Lower leg skin (tissue), 4 donors: ENCODE measurements around the gene IP6K3. TPM values are rescaled to one million over a fixed set of nuclear protein-coding genes. Genes with fewer than 3 reads are reported as not detected.

Source experiments
- DNase-seq, 2 donors: peaks; one replicate each; pipeline ENCODE4 v3.0.0-alpha.2; 2019; ENCODE audit warnings: low spot score in 2 of 2
- H3K4me3 ChIP-seq: fragments of 200-600 bp; sonication (generic); 2 replicates; pipeline ENCODE4 v1.5.1; 2017; ENCODE audit warnings: mild to moderate bottlenecking, low read depth; ENCODE audit not compliant: poor library complexity, severe bottlenecking
- POLR2A ChIP-seq, 2 donors: fragments of 450-650 bp; IDR thresholded peaks; one replicate each; pipeline ENCODE4 v1.6.1; 2016 to 2017; ENCODE audit warnings: antibody characterized with exemption in 2 of 2, mild to moderate bottlenecking in 1 of 2, moderate library complexity in 1 of 2
- WGBS, 2 donors: methylation state at CpG; one replicate each; pipeline ENCODE4 v1.1.5; 2018; 5-methylcytosine and 5-hydroxymethylcytosine counted together
- intact Hi-C: fragments of 100-400 bp; cut with DNase I; formaldehyde crosslinking; loops from one replicate; pipeline ENCODE4 v1.15.0; 2023; ENCODE audit warnings: low total_unique reads
- total RNA-seq, 4 donors: library from RNA; depleted of rRNA; stranded (reverse); fragments of >200 nt; gene quantifications; one replicate each; pipeline ENCODE4 v1.1.0, GENCODE V29; 2016
- TF ChIP-seq, protein P1 (sequence below), 3 donors: fragments of 450-650 bp; IDR thresholded peaks; one replicate each; pipeline ENCODE4 v1.5.1; 2016; ENCODE audit warnings: antibody characterized with exemption in 3 of 3, mild to moderate bottlenecking in 3 of 3, moderate library complexity in 2 of 3

The IP6K3 gene
- total RNA-seq, 4 donors from 2014 or later, result 0.45 TPM; not detected in 3

DNA sequence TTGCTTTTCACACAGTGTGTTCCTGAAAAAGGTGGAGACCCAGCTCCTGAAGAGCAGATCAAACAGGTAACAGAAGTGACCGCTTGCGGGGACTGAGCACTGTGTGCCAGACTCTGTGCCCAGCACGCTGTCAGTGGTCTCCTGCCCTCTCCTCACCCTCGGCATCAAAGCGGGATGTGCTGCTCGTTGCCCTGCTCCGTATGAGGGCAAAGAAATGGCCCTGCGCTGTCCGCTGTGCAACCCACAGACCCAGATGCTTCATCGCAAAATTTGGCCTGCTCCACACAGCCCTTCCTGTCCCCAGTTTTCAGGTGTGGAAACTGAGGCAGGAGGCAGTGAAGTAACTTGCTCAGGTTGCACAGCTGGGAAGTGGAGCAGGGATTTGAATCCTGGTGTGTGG is 48.9 kb downstream of the IP6K3 start:
- 93 to 99% methylated on average over 10 of the region's 10 CpGs for WGBS, 2 donors
- intact Hi-C loops, result no loop called here

DNA sequence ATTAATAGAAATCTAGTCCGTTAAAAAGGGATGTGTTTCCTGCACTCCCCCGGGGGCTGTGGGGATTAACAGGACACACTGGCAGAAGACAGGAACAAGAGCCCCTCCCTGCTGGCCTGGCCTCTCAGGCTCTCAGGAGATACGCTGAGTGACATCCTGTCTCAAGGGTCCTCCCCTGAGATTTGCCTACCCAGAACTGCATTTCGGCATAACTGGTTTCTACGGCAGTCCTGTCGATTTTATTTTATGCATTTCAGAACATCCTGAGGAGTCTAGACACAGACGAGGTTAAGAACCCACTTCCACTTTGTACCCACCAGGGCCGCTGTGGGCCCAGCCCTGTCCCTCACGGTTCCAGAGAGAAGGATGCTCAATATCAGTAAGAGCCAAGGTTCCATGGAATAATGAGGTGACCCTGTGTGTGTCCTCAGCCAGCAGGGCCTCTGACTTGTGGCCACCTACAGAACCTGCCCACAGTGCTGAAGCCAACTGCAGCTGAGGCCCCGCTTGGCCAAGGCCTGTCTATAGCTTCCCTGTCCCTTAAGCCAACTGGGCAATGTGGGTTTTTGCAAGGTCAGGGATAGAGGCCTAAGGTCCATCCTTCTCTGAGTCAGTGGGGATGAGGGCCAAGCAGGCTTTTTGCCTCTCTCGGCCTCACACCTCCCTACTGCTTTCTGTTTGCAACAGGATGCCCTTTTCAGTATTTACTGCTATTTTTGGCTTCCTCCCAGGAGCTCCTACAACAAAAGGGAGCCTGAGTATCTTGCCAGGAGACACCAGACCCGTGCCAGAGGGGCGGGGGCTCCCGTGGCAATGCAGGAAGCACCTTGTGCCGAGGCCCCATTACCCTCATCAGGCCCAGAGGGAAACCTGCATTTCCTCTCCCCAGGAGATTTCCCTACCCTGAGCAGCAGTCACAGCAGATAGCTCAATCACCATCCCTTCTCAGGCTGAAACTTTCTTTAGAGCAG is 49.9 kb downstream of the IP6K3 start:
- no peak for TF ChIP-seq POLR2A (IDR thresholded peaks at IDR 0.05)
- intact Hi-C loops, result no loop called here
- H3K4me3 ChIP-seq, result no peak overlapping the region
- no peak for DNase-seq
- WGBS, 2 donors, result 39 to 44% methylated on average over 15 of the region's 15 CpGs

More for the DNA sequence above, 48.9 kb downstream of the IP6K3 start:
- no peak overlapping the region for H3K4me3 ChIP-seq
- no peak for TF ChIP-seq POLR2A (IDR thresholded peaks at IDR 0.05)
- TF ChIP-seq, protein P1, sequence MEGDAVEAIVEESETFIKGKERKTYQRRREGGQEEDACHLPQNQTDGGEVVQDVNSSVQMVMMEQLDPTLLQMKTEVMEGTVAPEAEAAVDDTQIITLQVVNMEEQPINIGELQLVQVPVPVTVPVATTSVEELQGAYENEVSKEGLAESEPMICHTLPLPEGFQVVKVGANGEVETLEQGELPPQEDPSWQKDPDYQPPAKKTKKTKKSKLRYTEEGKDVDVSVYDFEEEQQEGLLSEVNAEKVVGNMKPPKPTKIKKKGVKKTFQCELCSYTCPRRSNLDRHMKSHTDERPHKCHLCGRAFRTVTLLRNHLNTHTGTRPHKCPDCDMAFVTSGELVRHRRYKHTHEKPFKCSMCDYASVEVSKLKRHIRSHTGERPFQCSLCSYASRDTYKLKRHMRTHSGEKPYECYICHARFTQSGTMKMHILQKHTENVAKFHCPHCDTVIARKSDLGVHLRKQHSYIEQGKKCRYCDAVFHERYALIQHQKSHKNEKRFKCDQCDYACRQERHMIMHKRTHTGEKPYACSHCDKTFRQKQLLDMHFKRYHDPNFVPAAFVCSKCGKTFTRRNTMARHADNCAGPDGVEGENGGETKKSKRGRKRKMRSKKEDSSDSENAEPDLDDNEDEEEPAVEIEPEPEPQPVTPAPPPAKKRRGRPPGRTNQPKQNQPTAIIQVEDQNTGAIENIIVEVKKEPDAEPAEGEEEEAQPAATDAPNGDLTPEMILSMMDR (IDR thresholded peaks at IDR 0.05), result no peak
- no peak for DNase-seq

DNA sequence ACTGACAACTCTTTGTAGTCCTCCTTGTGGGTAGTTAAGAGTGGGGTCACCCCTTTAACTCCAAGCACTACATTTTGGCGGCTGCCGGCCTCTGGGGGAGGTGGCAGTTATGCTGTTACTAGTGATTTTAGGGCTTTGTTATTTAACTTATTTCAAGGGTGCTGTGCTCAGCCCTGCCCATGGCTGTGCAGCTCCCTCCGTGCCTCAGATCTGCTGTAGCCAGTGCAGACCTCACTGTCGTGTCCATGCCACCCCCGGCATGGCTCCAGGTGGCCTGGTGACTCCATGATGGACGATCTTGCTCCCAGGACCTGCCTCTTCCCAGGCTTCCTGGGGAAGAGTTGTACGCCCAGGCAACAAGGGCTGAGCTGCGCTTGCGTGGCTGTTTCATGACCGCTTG is 50.6 kb downstream of the IP6K3 start:
- intact Hi-C loops, result no loop called here
- 82 to 83% methylated on average over 10 of the region's 10 CpGs for WGBS, 2 donors
- DNase-seq, result no peak

DNA sequence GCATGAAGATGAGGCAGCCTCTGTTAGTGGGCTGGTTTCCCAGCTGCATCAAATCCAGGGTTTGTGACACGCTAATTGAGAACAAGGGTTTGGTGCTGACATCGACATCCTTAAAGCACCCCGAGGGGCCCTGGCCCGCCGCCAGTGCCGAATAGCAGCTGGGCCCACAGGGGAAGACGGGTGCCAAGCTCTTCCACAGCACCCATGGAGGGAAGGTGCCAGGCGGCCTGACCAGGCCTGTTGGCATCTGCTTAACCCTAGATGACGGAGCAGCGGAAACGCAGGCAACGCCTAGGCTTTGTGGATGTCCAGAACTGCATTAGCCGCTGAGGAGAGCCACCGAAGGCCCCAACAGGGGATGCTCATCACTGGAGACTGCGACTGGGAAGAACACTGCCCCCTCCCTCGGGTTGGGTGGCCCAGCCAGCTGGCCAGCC is 51.2 kb downstream of the IP6K3 start:
- H3K4me3 ChIP-seq, result no peak overlapping the region
- WGBS, 2 donors, result 14 to 34% methylated on average over 5 to 15 of the region's 16 CpGs
- intact Hi-C loops, result no loop called here
- TF ChIP-seq, protein P1 (IDR thresholded peaks at IDR 0.05), result no peak
- no peak for TF ChIP-seq POLR2A (IDR thresholded peaks at IDR 0.05)
- no peak for DNase-seq

More for the DNA sequence above, 50.6 kb downstream of the IP6K3 start:
- no peak overlapping the region for H3K4me3 ChIP-seq
- no peak for TF ChIP-seq POLR2A (IDR thresholded peaks at IDR 0.05)
- TF ChIP-seq, protein P1 (IDR thresholded peaks at IDR 0.05), result no peak

DNA sequence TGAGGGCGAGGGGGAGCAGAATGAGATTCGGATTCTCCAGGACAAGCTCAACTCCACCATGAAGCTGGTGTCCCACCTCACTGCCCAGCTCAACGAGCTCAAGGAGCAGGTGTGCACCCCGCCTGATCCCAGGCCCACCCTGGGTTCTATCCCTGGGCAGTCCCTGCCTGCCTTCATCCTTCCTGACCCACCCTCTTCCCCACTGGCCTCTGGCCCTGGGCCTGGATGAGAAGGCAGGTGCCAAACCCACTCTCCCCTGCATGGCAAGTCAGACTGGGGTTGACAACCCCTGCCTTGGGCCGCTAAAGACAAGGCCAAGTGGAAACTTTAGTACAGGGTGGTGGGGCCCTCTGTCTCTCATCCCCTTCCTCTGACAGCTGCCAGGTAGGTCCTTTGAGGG is 51.7 kb downstream of the IP6K3 start:
- WGBS, 2 donors, result 61 to 71% methylated on average over 5 of the region's 5 CpGs
- TF ChIP-seq, protein P1 (IDR thresholded peaks at IDR 0.05), result no peak
- no peak for TF ChIP-seq POLR2A (IDR thresholded peaks at IDR 0.05)
- intact Hi-C loops, result no loop called here
- no peak for DNase-seq
- no peak overlapping the region for H3K4me3 ChIP-seq

DNA sequence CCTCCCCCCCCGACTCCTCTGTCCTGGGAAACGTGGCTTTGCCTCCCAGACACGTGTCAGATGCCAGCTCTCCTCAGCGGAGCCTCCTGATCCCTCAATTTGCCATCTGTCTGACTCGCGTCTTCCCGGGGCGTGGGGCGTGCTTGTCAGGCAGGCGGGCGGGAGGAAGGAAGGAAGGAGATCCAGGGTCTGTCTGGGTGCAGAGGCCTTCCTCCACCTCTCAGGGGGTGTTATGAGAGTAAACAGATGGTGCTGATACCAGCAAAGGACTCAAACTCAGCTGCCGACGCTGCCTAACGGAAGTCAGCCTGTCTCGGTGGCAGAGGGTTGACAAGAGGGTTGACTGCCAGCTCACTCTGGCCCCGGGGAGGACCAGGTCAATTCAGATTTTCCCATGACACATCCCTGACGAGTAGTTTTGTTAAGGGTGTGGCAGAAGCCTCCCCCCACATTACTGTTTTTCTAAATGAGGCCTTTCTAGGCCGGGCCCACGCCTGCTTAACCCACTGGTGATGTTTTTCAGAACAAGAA is 52.2 kb downstream of the IP6K3 start:
- intact Hi-C loops, result no loop called here
- 27 to 34% methylated on average over 19 of the region's 19 CpGs for WGBS, 2 donors
- TF ChIP-seq POLR2A (IDR thresholded peaks at IDR 0.05), result no peak
- TF ChIP-seq, protein P1 (IDR thresholded peaks at IDR 0.05), result no peak
- no peak for DNase-seq
- H3K4me3 ChIP-seq, result no peak overlapping the region
